Loucy (cell line): ENCODE data around the gene SH3TC2.

Experiments used
- CTCF ChIP-seq: fragments of 200-600 bp; sonication (generic); conservative IDR thresholded peaks from 2 replicates; pipeline ENCODE4 v1.5.1; 2014; ENCODE audit warnings: mild to moderate bottlenecking, antibody characterized with exemption, low read length
- EZH2phosphoT487 ChIP-seq: fragments of 200-600 bp; IDR thresholded peaks from 2 replicates; pipeline ENCODE4 v1.6.1; 2018; ENCODE audit warnings: antibody characterized with exemption, mild to moderate bottlenecking, moderate library complexity, borderline replicate concordance

GRCh38 chr5:148984345-148984744 lies 78.5 kb downstream of the SH3TC2 start:
- TF ChIP-seq CTCF (no peak), EZH2phosphoT487 (no peak)
